G401 (cell line): ENCODE data around the gene DHRS7C. TPM values are rescaled to one million over a fixed set of nuclear protein-coding genes. Genes with fewer than 3 reads are reported as not detected.
"Not testable (repeated sequence)": the region's sequence is repeated elsewhere in the genome, so short reads cannot be mapped to it uniquely, and the experiment has no call there.

ENCODE experiments used
- DNase-seq: peaks from one replicate; pipeline ENCODE4 v3.0.0-alpha.2; 2015; ENCODE audit warnings: low spot score
- in situ Hi-C: cut with HindIII; loops from 2 replicates; pipeline ENCODE4 v1.10.0; 2016; ENCODE audit warnings: low sequenced_read_pairs, mixed read lengths
- total RNA-seq: library from RNA; depleted of rRNA; stranded (reverse); fragments of >200 nt; shearing (Covaris generic); gene quantifications from 2 replicates; pipeline ENCODE4 v1.2.3, GENCODE V29; 2014

The DHRS7C gene
- total RNA-seq, 1 experiment from 2014 or later, result not detected

DNA sequence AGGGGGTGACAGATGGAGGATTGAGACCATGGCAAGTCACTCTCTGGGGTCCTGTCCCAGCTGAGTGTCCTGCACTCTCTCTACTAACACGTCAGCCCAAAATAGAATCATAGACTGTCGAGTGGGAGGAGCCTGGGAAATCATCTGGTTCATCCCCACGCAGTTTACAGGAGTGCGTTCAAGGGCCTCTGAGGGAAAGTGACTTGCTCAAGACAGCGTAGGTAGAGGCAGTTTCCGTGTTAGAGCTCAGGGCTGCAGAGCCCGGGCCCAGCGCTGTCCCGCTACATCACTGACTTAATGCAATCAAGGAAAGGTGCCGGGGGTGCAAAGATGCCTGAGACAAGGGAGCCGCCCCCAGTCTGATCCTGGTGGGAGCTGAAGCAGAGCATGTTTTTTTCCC is 20.1 kb upstream of the DHRS7C start:
- DNase-seq, result no peak
- in situ Hi-C loops, result no loop called here

- no peak for DNase-seq
- in situ Hi-C loops, result no loop called here
These were observed 19.7 kb upstream of the DHRS7C start for GRCh38 chr17:9811086-9811485.

DNA sequence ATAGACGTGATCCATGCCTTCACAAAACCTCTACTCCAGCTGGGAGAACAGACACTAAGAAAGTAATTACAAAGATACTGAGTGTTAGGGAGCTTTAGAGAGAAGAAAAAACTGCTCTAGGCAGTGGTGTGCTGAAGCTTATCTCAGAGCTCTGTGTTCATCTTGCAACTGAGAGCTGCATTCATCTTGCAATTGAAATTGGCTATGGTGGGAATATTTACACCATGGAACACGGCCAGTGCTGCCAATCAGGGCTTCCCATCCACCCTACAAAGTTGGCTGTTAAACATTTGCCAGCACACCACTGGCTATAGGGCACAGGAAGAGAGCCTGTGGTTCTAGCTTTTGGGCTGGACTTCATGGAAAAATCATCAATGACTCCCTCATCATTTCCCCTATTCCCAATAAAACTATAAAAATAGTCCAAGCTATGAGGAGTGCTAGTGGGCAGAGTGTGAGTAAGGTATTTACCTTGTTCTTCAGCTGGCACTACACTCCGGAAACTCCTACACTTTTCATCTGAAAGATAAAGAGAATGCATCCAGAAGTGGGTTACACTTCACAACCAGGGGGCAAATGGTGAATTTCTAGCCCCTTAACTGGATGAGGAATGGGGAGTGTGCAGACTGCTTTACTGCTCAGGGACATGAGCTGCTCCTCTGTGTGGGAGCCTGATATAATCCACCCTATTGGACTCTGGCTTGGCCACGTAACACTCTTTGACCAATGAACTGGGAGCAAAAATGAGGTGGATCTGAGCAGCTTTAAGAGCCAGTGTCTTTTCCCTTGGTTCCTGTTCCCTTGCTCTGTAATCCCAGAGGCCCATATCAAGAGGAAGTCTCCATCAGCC is 18.9 kb upstream of the DHRS7C start:
- in situ Hi-C loops, result no loop called here
- no peak for DNase-seq

- DNase-seq, result no peak
These were observed 18.0 kb upstream of the DHRS7C start for GRCh38 chr17:9809409-9809808.

GRCh38 chr17:9806699-9807098 is 15.3 kb upstream of the DHRS7C start:
- in situ Hi-C loops, result no loop called here
- no peak for DNase-seq

More at GRCh38 chr17:9809409-9809808, 18.0 kb upstream of the DHRS7C start:
- in situ Hi-C loops, result no loop called here

- in situ Hi-C loops, result no loop called here
- DNase-seq, result no peak
These were observed 14.4 kb upstream of the DHRS7C start for GRCh38 chr17:9805769-9806168.

GRCh38 chr17:9802697-9803096 is 11.3 kb upstream of the DHRS7C start:
- no peak for DNase-seq
- in situ Hi-C loops, result no loop called here

- no peak for DNase-seq
- in situ Hi-C loops, result no loop called here
These were observed 10.9 kb upstream of the DHRS7C start for GRCh38 chr17:9802294-9802693.

DNA sequence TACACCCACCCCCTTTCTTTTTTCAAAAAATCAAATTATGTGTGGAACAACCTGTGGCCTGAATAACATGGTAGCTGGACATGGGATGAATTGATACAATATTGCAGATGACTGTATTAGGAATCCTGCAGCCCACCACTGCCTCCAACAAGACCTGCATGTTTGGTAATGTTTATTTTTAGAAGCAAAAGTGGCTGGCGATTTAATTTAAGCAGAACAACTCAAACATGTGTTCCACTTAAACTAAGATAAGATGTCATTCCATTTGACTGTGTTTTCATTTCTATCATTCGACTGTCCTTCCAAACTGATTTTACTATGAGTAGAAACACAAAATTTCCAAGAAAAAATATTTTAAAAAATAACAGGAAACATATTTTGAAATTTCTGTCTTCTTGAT is 10.1 kb upstream of the DHRS7C start:
- no peak for DNase-seq
- in situ Hi-C loops, result no loop called here

GRCh38 chr17:9798724-9799123 is 7.3 kb upstream of the DHRS7C start:
- no peak for DNase-seq
- in situ Hi-C loops, result no loop called here

GRCh38 chr17:9798008-9798407 is 6.6 kb upstream of the DHRS7C start:
- in situ Hi-C loops, result no loop called here
- DNase-seq, result no peak

GRCh38 chr17:9792181-9792840 is 919 bp upstream of the DHRS7C start:
- no peak for DNase-seq
- in situ Hi-C loops, result no loop called here

- DNase-seq, result no peak
- in situ Hi-C loops, result no loop called here
These were observed 1.1 kb downstream of the DHRS7C start for GRCh38 chr17:9790316-9790715.

- no peak for DNase-seq
These were observed 2.8 kb downstream of the DHRS7C start for GRCh38 chr17:9788601-9789000.

GRCh38 chr17:9784544-9784943 is 6.8 kb downstream of the DHRS7C start:
- in situ Hi-C loops, result no loop called here
- DNase-seq, result no peak

More at GRCh38 chr17:9788601-9789000, 2.8 kb downstream of the DHRS7C start:
- in situ Hi-C loops, result no loop called here

DNA sequence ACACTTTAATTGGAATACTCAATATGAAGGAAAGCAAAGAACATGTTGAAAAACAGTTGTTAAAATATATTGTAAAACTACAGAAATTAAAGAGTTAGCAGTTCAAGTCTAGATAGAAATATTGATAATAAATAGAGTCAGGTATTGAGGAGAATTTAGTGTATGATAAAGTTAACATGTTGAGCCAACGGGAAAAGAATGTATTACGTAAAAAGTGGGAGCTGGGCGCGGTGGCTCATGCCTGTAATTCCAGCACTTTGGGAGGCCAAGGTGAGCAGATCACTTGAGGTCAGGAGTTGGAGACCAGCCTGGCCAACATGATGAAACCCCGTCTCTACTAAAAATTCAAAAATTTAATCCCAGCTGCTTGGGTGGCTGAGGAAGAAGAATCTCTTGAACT is 7.9 kb downstream of the DHRS7C start:
- in situ Hi-C loops, DNase-seq: not testable (repeated sequence)

GRCh38 chr17:9783050-9783449 is 8.3 kb downstream of the DHRS7C start:
- in situ Hi-C loops, result no loop called here
- DNase-seq, result no peak

DNA sequence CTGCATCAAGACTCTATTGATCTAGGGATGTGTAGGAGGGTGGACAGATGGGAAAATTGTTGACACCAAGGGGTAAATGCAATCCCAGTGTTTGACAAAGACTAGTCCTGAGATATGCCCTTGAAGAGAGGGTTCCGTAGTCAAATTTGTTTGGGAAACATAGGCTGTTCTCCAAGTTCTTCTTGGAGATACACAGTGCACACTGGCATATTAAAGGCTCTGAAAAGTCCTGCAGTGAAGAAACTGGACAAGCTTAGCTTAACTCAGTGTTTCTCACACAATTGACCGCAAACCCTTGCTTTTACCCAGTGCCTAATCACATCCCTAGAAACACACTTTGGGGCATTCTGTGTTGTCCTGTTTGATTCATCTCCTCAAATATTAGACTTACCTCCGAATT is 10.8 kb downstream of the DHRS7C start:
- DNase-seq, result no peak
- in situ Hi-C loops, result no loop called here

DNA sequence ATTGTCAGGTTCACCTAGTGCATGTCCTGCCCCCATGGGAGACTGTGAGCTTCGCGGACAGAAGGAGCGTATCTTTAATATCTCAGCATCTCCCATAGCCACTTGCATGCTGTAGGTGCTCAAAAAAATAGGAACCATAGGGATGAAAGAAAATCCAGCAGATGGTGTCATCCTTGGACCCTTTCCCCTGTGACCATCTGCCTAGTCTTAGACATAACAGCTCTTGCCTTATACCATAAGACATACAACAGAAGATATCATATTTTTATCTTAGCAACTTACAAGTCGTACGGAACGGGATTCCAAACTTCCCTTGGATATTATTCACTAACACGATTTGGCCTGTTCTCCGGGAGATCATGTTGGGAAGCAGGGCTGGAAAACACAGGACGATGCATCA is 14.5 kb downstream of the DHRS7C start:
- no peak for DNase-seq
- in situ Hi-C loops, result no loop called here

DNA sequence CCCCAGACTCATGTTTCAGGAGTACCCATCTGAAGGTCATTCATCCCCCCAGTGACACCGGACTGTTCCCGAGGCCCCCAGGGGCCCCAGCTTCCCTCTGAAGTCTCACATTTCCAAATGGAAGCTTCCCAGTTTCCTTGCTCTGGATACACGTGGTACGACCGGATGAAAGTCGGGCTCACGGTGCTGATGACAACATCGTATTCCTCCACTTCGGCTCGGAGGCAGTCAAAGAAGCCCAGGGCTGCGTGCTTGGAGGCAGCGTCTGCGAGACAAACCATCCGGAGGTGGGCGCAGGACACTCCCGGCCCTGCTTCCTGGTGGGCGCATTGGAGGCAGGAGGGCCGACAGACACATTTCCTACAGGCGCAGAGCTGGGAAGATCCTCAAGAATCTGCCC is 18.7 kb downstream of the DHRS7C start:
- in situ Hi-C loops, result no loop called here
- no peak for DNase-seq

GRCh38 chr17:9771465-9771864 is 19.9 kb downstream of the DHRS7C start:
- DNase-seq, result no peak
- in situ Hi-C loops, result no loop called here
